Endodermal cell (in vitro differentiated cells): ENCODE data around the gene FAM120B. TPM values are rescaled to one million over a fixed set of nuclear protein-coding genes. Genes with fewer than 3 reads are reported as not detected.

Experiments used
- DNase-seq: peaks from one replicate; pipeline ENCODE4 v3.0.0-alpha.2; 2017
- H3K27ac ChIP-seq: 2 replicates; pipeline ENCODE4 v1.5.1; 2013; ENCODE audit warnings: mild to moderate bottlenecking, low read depth, low read length, moderate library complexity
- H3K27me3 ChIP-seq: 2 replicates; pipeline ENCODE4 v1.6.1; 2013; ENCODE audit warnings: mild to moderate bottlenecking, low read length, moderate library complexity; ENCODE audit not compliant: insufficient read depth, control insufficient read depth, poor library complexity, severe bottlenecking
- H3K36me3 ChIP-seq: 2 replicates; pipeline ENCODE4 v1.7.0; 2013; ENCODE audit warnings: mild to moderate bottlenecking, low read length, moderate library complexity; ENCODE audit not compliant: control insufficient read depth, insufficient read depth
- H3K4me1 ChIP-seq: one replicate; pipeline ENCODE4 v1.7.0; 2013; ENCODE audit warnings: low read length; ENCODE audit not compliant: control insufficient read depth, insufficient read depth
- H3K4me3 ChIP-seq: 2 replicates; pipeline ENCODE4 v1.5.1; 2013; ENCODE audit warnings: mild to moderate bottlenecking, low read length, moderate library complexity
- H3K9ac ChIP-seq: 2 replicates; pipeline ENCODE4 v1.6.1; 2013; ENCODE audit warnings: mild to moderate bottlenecking, low read length, moderate library complexity; ENCODE audit not compliant: poor library complexity, severe bottlenecking; ENCODE audit errors: extremely low read depth
- H3K9me3 ChIP-seq: 2 replicates; pipeline ENCODE4 v1.6.1; 2013; ENCODE audit warnings: mild to moderate bottlenecking, low read length, moderate library complexity; ENCODE audit not compliant: control insufficient read depth
- H3K27ac Mint-ChIP-seq: 2 replicates; pipeline ENCODE4 v1.8.0; 2020; ENCODE audit warnings: mixed read lengths
- H3K27me3 Mint-ChIP-seq: 2 replicates; pipeline ENCODE4 v1.8.0; 2021; ENCODE audit warnings: mild to moderate bottlenecking, mixed read lengths; ENCODE audit not compliant: insufficient read depth
- H3K36me3 Mint-ChIP-seq: 2 replicates; pipeline ENCODE4 v1.8.0; 2020; ENCODE audit warnings: low read depth, mixed read lengths
- H3K4me1 Mint-ChIP-seq: 2 replicates; pipeline ENCODE4 v1.8.0; 2020; ENCODE audit warnings: mixed read lengths
- H3K4me3 Mint-ChIP-seq: 2 replicates; pipeline ENCODE4 v1.8.0; 2020; ENCODE audit warnings: mild to moderate bottlenecking, moderate library complexity, mixed read lengths
- H3K9me3 Mint-ChIP-seq: 2 replicates; pipeline ENCODE4 v1.8.0; 2020; ENCODE audit warnings: mild to moderate bottlenecking, mixed read lengths
- CTCF ChIP-seq: fragments of 200-600 bp; sonication (generic); conservative IDR thresholded peaks from 2 replicates; pipeline ENCODE4 v1.5.0; 2021; ENCODE audit warnings: antibody characterized with exemption, mild to moderate bottlenecking
- WGBS, 2 experiments: methylation state at CpG; one replicate each; pipeline versions ENCODE4 v1.1.5 to v1.1.7; 2013; ENCODE audit warnings: missing lambda C conversion rate in 2 of 2, mixed read lengths in 1 of 2; ENCODE audit not compliant: insufficient coverage in 1 of 2, insufficient read length in 1 of 2; 5-methylcytosine and 5-hydroxymethylcytosine counted together
- total RNA-seq, 2 donors: library from RNA; stranded (reverse); fragmentation: NEBNext Ultra II Directional in 1 of 2; extraction: Animal tissue kit (Norgen Biotek cat#: 25700) in 1 of 2; gene quantifications; 2 replicates in 1 of 2; 3 replicates in 1 of 2; pipeline ENCODE4 v1.2.1, GENCODE V29; 2021

Gene FAM120B
- total RNA-seq, 2 donors from 2014 or later: 25.7 to 27.5 TPM

GRCh38 chr6:170446841-170447560, 140.4 kb downstream of the FAM120B start:
- Mint-ChIP-seq H3K4me1 (no peaks in the 10 kb centered on the region), H3K4me3 (no peak overlapping the region), H3K27ac (no peak overlapping the region), H3K27me3 (peaks cover 2% of the 10 kb centered on the region), H3K9me3 (no peaks in the 10 kb centered on the region), H3K36me3 (no peaks in the 10 kb centered on the region)
- H3K27me3 ChIP-seq: no peaks in the 10 kb centered on the region
- peak; percentile 31 for DNase-seq
- no peak for TF ChIP-seq CTCF
- H3K9ac ChIP-seq: no peak overlapping the region
- no peaks in the 10 kb centered on the region for H3K4me1 ChIP-seq
- H3K9me3 ChIP-seq: no peaks in the 10 kb centered on the region
- H3K27ac ChIP-seq: no peak overlapping the region
- H3K4me3 ChIP-seq: no peak overlapping the region
- WGBS, 2 experiments: 90 to 93% methylated on average over 12 to 15 of the region's 15 CpGs
- H3K36me3 ChIP-seq: no peaks in the 10 kb centered on the region

- H3K4me3 Mint-ChIP-seq: no peak overlapping the region
- no peak overlapping the region for H3K4me3 ChIP-seq
- no peaks in the 10 kb centered on the region for H3K36me3 Mint-ChIP-seq
- H3K27me3 Mint-ChIP-seq: peaks cover 2% of the 10 kb centered on the region
- no peaks in the 10 kb centered on the region for H3K9me3 Mint-ChIP-seq
- no peak for DNase-seq
- H3K9ac ChIP-seq: no peak overlapping the region
- H3K27ac Mint-ChIP-seq: peak overlapping the region; percentile 10
- no peak for TF ChIP-seq CTCF
- H3K27me3 ChIP-seq: no peaks in the 10 kb centered on the region
- 94 to 98% methylated on average over 7 to 14 of the region's 14 CpGs for WGBS, 2 experiments
- H3K36me3 ChIP-seq: no peaks in the 10 kb centered on the region
- peaks cover under 1% of the 10 kb centered on the region for H3K9me3 ChIP-seq
- no peaks in the 10 kb centered on the region for H3K4me1 Mint-ChIP-seq
- no peaks in the 10 kb centered on the region for H3K4me1 ChIP-seq
- H3K27ac ChIP-seq: no peak overlapping the region
Observed at GRCh38 chr6:170447561-170447930, 141.0 kb downstream of the FAM120B start.

GRCh38 chr6:170448317-170448716, 141.8 kb downstream of the FAM120B start:
- peak; percentile 21 for DNase-seq
- H3K4me3 Mint-ChIP-seq: no peak overlapping the region
- no peaks in the 10 kb centered on the region for H3K27me3 ChIP-seq
- no peak overlapping the region for H3K27ac Mint-ChIP-seq
- H3K9me3 Mint-ChIP-seq: no peaks in the 10 kb centered on the region
- no peaks in the 10 kb centered on the region for H3K4me1 Mint-ChIP-seq
- H3K4me3 ChIP-seq: no peak overlapping the region
- H3K36me3 Mint-ChIP-seq: no peaks in the 10 kb centered on the region
- TF ChIP-seq CTCF: no peak
- 96 to 100% methylated on average over 3 to 12 of the region's 12 CpGs for WGBS, 2 experiments
- H3K9ac ChIP-seq: no peak overlapping the region
- H3K27ac ChIP-seq: no peak overlapping the region
- peaks cover 2% of the 10 kb centered on the region for H3K27me3 Mint-ChIP-seq
- peaks cover 5% of the 10 kb centered on the region for H3K9me3 ChIP-seq
- H3K36me3 ChIP-seq: no peaks in the 10 kb centered on the region
- no peaks in the 10 kb centered on the region for H3K4me1 ChIP-seq
